ENCODE results near the gene ANKH.
A peak's percentile ranks its signal among the peaks of the same experiment; 100 is the strongest.

ANKH gene

DNA sequence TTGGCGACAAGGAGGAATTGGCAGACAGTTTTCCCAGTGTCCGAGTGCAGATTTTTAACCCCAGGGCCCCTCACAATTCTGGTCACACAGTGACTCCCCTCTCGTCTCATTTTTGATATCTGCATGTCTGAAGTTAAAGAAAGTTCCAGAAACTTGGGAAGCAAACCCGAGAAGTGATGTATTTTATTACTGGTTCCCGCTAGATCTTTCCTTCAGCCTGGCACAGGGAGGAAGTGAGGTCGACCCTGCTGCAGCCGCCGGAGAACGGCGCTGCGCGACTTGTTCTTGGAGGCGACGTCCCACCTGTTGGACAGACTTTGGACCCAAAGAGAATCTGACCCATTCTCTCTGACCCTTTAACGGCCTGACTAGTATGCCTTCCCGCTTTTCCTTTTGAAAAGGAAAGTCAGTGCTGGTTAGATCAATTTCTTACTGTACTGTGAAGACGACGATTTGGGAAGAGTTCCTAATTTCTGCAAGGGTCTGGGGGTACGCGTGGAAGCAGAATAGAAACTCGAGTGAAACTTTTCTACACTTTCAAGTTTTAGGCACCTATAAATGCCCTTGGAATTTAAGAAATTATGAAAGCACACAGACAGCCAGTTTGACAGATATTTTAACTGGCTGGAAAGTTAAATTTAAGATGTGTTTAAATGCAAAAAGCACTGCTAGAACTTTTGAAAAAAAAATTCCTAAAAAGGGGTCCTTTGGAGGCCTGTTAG is 206.3 kb downstream of the ANKH start:
- peak; percentile 12; the same call in 2 of the 3 replicates for ATAC-seq

DNA sequence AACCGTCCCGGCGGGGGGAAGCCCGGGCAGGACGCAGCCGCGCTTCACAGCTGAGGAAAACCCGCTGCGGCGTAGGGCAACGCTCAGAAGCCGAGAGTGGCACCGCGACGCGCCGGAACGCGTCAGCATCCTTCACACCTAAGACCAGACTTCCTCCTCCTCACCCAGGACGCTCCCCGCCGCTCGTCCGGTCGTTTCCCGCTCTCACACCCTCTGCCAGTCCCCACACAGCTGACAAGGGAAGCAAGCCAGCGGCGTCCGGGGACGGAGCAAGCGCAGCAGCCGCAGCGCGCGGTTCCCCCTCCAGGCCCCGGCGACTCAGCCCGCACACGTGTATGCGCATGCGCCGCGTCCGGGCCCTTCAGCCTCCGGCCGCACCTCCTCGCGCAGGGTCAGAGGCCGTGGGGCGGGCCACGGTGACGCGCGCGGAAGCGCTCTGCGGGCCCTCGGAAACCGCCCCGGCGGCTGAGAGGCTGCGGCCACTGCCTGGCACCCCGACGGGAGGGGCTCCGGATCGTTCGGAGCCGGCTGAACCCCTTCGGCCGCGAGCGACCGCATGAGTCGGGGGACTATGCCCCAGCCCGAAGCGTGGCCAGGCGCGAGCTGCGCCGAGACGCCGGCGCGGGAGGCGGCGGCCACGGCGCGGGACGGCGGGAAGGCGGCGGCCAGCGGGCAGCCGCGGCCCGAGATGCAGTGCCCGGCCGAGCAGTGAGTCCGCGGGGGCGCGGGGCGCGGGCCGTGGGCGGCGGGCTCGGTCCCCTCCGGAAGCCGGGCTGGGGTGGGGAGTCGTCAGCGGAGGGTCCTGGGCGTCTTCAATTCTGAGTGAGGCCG is 207.1 kb downstream of the ANKH start, which contains the start of gene OTULIN:
OTULIN (plus strand) TSS at position 449 of the 831 bp plus-strand sequence; CDS start at position 557, 108 bp downstream.
- TF ChIP-seq SNAI2 (CRISPR knock-in tag; IDR thresholded peaks at IDR 0.05) (no peak), TCF4 (CRISPR knock-in tag; IDR thresholded peaks at IDR 0.05; ENCODE audit: borderline replicate concordance) (no peak)

More for the DNA sequence above, 206.3 kb downstream of the ANKH start:
- TF ChIP-seq ZFP3 (CRISPR knock-in tag; IDR thresholded peaks at IDR 0.05) (no peak), TCF4 (CRISPR knock-in tag; IDR thresholded peaks at IDR 0.05; ENCODE audit: borderline replicate concordance) (no peak), OSR1 (CRISPR knock-in tag; IDR thresholded peaks at IDR 0.05) (no peak), GLIS3 (CRISPR knock-in tag; IDR thresholded peaks at IDR 0.05) (no peak), CSDC2 (CRISPR knock-in tag; IDR thresholded peaks at IDR 0.05) (no peak), SNAI2 (CRISPR knock-in tag; IDR thresholded peaks at IDR 0.05) (no peak), ISL1 (CRISPR knock-in tag; IDR thresholded peaks at IDR 0.05) (no peak), ZNF70 (CRISPR knock-in tag; IDR thresholded peaks at IDR 0.05) (no peak), ZNF8 (CRISPR knock-in tag; IDR thresholded peaks at IDR 0.05) (no peak), TOX (CRISPR knock-in tag; IDR thresholded peaks at IDR 0.05; ENCODE audit: borderline replicate concordance) (no peak), ESRRG (CRISPR knock-in tag; IDR thresholded peaks at IDR 0.05) (no peak), ZFP30 (CRISPR knock-in tag; IDR thresholded peaks at IDR 0.05) (no peak), BACH2 (CRISPR knock-in tag; IDR thresholded peaks at IDR 0.05; ENCODE audit: borderline replicate concordance) (no peak), ARNTL (CRISPR knock-in tag; IDR thresholded peaks at IDR 0.05; ENCODE audit: borderline replicate concordance, low read depth) (no peak), ZC3H10 (CRISPR knock-in tag; IDR thresholded peaks at IDR 0.05) (no peak), ZNF565 (CRISPR knock-in tag; conservative IDR thresholded peaks at IDR 0.05; ENCODE audit: low read depth) (no peak)
- TF ChIP-seq, protein P1, sequence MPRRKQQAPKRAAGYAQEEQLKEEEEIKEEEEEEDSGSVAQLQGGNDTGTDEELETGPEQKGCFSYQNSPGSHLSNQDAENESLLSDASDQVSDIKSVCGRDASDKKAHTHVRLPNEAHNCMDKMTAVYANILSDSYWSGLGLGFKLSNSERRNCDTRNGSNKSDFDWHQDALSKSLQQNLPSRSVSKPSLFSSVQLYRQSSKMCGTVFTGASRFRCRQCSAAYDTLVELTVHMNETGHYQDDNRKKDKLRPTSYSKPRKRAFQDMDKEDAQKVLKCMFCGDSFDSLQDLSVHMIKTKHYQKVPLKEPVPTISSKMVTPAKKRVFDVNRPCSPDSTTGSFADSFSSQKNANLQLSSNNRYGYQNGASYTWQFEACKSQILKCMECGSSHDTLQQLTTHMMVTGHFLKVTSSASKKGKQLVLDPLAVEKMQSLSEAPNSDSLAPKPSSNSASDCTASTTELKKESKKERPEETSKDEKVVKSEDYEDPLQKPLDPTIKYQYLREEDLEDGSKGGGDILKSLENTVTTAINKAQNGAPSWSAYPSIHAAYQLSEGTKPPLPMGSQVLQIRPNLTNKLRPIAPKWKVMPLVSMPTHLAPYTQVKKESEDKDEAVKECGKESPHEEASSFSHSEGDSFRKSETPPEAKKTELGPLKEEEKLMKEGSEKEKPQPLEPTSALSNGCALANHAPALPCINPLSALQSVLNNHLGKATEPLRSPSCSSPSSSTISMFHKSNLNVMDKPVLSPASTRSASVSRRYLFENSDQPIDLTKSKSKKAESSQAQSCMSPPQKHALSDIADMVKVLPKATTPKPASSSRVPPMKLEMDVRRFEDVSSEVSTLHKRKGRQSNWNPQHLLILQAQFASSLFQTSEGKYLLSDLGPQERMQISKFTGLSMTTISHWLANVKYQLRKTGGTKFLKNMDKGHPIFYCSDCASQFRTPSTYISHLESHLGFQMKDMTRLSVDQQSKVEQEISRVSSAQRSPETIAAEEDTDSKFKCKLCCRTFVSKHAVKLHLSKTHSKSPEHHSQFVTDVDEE (CRISPR knock-in tag; IDR thresholded peaks at IDR 0.05) = no peak
- TF ChIP-seq, protein P2, sequence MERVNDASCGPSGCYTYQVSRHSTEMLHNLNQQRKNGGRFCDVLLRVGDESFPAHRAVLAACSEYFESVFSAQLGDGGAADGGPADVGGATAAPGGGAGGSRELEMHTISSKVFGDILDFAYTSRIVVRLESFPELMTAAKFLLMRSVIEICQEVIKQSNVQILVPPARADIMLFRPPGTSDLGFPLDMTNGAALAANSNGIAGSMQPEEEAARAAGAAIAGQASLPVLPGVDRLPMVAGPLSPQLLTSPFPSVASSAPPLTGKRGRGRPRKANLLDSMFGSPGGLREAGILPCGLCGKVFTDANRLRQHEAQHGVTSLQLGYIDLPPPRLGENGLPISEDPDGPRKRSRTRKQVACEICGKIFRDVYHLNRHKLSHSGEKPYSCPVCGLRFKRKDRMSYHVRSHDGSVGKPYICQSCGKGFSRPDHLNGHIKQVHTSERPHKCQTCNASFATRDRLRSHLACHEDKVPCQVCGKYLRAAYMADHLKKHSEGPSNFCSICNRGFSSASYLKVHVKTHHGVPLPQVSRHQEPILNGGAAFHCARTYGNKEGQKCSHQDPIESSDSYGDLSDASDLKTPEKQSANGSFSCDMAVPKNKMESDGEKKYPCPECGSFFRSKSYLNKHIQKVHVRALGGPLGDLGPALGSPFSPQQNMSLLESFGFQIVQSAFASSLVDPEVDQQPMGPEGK (CRISPR knock-in tag; IDR thresholded peaks at IDR 0.05; ENCODE audit: borderline replicate concordance) = no peak
- TF ChIP-seq, protein P3, sequence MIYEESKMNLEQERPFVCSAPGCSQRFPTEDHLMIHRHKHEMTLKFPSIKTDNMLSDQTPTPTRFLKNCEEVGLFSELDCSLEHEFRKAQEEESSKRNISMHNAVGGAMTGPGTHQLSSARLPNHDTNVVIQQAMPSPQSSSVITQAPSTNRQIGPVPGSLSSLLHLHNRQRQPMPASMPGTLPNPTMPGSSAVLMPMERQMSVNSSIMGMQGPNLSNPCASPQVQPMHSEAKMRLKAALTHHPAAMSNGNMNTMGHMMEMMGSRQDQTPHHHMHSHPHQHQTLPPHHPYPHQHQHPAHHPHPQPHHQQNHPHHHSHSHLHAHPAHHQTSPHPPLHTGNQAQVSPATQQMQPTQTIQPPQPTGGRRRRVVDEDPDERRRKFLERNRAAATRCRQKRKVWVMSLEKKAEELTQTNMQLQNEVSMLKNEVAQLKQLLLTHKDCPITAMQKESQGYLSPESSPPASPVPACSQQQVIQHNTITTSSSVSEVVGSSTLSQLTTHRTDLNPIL (CRISPR knock-in tag; IDR thresholded peaks at IDR 0.05; ENCODE audit: low read depth) = no peak
- TF ChIP-seq, protein P4, sequence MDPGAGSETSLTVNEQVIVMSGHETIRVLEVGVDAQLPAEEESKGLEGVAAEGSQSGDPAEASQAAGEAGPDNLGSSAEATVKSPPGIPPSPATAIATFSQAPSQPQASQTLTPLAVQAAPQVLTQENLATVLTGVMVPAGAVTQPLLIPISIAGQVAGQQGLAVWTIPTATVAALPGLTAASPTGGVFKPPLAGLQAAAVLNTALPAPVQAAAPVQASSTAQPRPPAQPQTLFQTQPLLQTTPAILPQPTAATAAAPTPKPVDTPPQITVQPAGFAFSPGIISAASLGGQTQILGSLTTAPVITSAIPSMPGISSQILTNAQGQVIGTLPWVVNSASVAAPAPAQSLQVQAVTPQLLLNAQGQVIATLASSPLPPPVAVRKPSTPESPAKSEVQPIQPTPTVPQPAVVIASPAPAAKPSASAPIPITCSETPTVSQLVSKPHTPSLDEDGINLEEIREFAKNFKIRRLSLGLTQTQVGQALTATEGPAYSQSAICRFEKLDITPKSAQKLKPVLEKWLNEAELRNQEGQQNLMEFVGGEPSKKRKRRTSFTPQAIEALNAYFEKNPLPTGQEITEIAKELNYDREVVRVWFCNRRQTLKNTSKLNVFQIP (CRISPR knock-in tag; IDR thresholded peaks at IDR 0.05; ENCODE audit: borderline replicate concordance, low read depth) = no peak

DNA sequence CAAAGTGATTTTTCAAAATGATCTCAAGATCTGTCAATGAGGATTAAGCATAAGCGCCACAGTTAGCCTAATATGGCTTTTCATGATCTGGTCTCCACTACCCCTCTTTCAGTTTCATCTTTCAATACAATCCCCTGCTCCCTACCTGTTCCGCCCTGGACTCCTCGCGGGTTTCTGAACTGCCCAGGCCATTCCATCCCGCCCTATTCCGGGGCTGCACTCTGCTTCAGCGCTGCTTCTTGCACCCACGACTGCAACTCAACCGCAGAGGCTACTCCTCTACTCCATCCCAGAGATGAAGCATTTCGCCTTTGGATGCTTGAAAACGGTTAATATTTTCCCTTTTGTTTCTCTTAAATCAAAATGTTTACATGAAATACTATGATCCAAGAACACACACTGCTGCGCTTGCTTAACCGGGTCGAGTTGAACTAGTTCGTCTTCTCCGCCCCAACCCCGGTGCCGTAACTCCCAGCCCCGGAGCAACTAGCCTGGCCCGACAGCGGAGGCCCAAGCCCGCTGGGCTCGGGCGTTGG is 207.8 kb downstream of the ANKH start:
- peak; percentile 70 for ATAC-seq
- TF ChIP-seq, protein P3 (CRISPR knock-in tag; IDR thresholded peaks at IDR 0.05; ENCODE audit: low read depth) = no peak
- TF ChIP-seq CSDC2 (CRISPR knock-in tag; IDR thresholded peaks at IDR 0.05) (no peak), RARB (CRISPR knock-in tag; IDR thresholded peaks at IDR 0.05) (no peak), ISL1 (CRISPR knock-in tag; IDR thresholded peaks at IDR 0.05) (no peak), ZFP30 (CRISPR knock-in tag; IDR thresholded peaks at IDR 0.05) (no peak), PPARA (CRISPR knock-in tag; IDR thresholded peaks at IDR 0.05; ENCODE audit: borderline replicate concordance) (no peak), ZNF8 (CRISPR knock-in tag; IDR thresholded peaks at IDR 0.05) (no peak), TCF4 (CRISPR knock-in tag; IDR thresholded peaks at IDR 0.05; ENCODE audit: borderline replicate concordance) (no peak), GLIS3 (CRISPR knock-in tag; IDR thresholded peaks at IDR 0.05) (no peak), SNAI2 (CRISPR knock-in tag; IDR thresholded peaks at IDR 0.05) (no peak)
- TF ChIP-seq, protein P1 (CRISPR knock-in tag; IDR thresholded peaks at IDR 0.05) = no peak

More for the DNA sequence above, 207.1 kb downstream of the ANKH start, which contains the start of gene OTULIN:
- peak; percentile 94 for ATAC-seq

Data from SK-N-SH treated with all-trans-retinoic acid at 6 μM for 48 hours (cell line).